H9 (cell line): ENCODE results near the gene SMTNL2. TPM values are rescaled to one million over a fixed set of nuclear protein-coding genes. Genes with fewer than 3 reads are reported as not detected.

Experiments used
- DNase-seq: peaks from one replicate; pipeline ENCODE4 v3.0.0-alpha.2; 2017
- H2AFZ ChIP-seq: one replicate; pipeline ENCODE4 v1.6.1; 2013; ENCODE audit warnings: mild to moderate bottlenecking, low read length, control low read depth, moderate library complexity
- H2AK5ac ChIP-seq: 2 replicates; pipeline ENCODE4 v1.6.1; 2013; ENCODE audit warnings: low read length, control low read depth, mixed read lengths; ENCODE audit not compliant: insufficient read length
- H2BK120ac ChIP-seq: one replicate; pipeline ENCODE4 v1.6.1; 2013; ENCODE audit warnings: low read depth, mild to moderate bottlenecking, low read length, control low read depth, inconsistent platforms; ENCODE audit not compliant: poor library complexity, severe bottlenecking
- H2BK12ac ChIP-seq: 2 replicates; pipeline ENCODE4 v1.6.1; 2013; ENCODE audit warnings: low read length, control low read depth, mixed read lengths, low read depth; ENCODE audit not compliant: insufficient read length
- H2BK15ac ChIP-seq: 2 replicates; pipeline ENCODE4 v1.6.1; 2013; ENCODE audit warnings: low read depth, low read length, control low read depth
- H2BK20ac ChIP-seq: one replicate; pipeline ENCODE4 v1.6.1; 2013; ENCODE audit warnings: low read depth, mild to moderate bottlenecking, low read length, control low read depth, inconsistent platforms; ENCODE audit not compliant: poor library complexity, severe bottlenecking
- H2BK5ac ChIP-seq: 2 replicates; pipeline ENCODE4 v1.6.1; 2013; ENCODE audit warnings: low read length, control low read depth, mixed read lengths; ENCODE audit not compliant: insufficient read length
- H3K14ac ChIP-seq: 2 replicates; pipeline ENCODE4 v1.6.1; 2013; ENCODE audit warnings: low read length, control low read depth; ENCODE audit not compliant: insufficient read depth
- H3K18ac ChIP-seq: 2 replicates; pipeline ENCODE4 v1.6.1; 2013; ENCODE audit warnings: low read depth, mild to moderate bottlenecking, mixed read lengths, low read length, control low read depth; ENCODE audit not compliant: insufficient read length
- H3K23ac ChIP-seq: 2 replicates; pipeline ENCODE4 v1.6.1; 2013; ENCODE audit warnings: low read length, control low read depth, mixed read lengths, low read depth; ENCODE audit not compliant: insufficient read length
- H3K23me2 ChIP-seq: 2 replicates; pipeline ENCODE4 v1.6.1; 2013; ENCODE audit warnings: low read depth, mild to moderate bottlenecking, mixed read lengths, low read length, control low read depth; ENCODE audit not compliant: insufficient read length, poor library complexity, severe bottlenecking
- H3K27ac ChIP-seq: 2 replicates; pipeline ENCODE4 v1.5.1; 2013; ENCODE audit warnings: low read length, control low read depth, mixed read lengths, low read depth; ENCODE audit not compliant: insufficient read length
- H3K27me3 ChIP-seq: 2 replicates; pipeline ENCODE4 v1.6.1; 2013; ENCODE audit warnings: low read length, control low read depth, inconsistent platforms; ENCODE audit not compliant: insufficient read depth
- H3K4ac ChIP-seq: 2 replicates; pipeline ENCODE4 v1.6.1; 2013; ENCODE audit warnings: low read depth, mild to moderate bottlenecking, control low read depth, inconsistent platforms, low read length, moderate library complexity
- H3K4me1 ChIP-seq: 2 replicates; pipeline ENCODE4 v1.6.1; 2013; ENCODE audit warnings: low read length, control low read depth, inconsistent platforms; ENCODE audit not compliant: insufficient read depth
- H3K4me2 ChIP-seq: 2 replicates; pipeline ENCODE4 v1.6.1; 2013; ENCODE audit warnings: low read length, control low read depth, mixed read lengths; ENCODE audit not compliant: insufficient read length, insufficient read depth
- H3K56ac ChIP-seq: 2 replicates; pipeline ENCODE4 v1.6.1; 2013; ENCODE audit warnings: low read depth, mild to moderate bottlenecking, mixed read lengths, low read length, control low read depth; ENCODE audit not compliant: insufficient read length
- H3K79me1 ChIP-seq: 2 replicates; pipeline ENCODE4 v1.6.1; 2013; ENCODE audit warnings: low read depth, mild to moderate bottlenecking, moderate library complexity, low read length, control low read depth, inconsistent platforms; ENCODE audit not compliant: insufficient read depth, poor library complexity, severe bottlenecking
- H3K79me2 ChIP-seq: 2 replicates; pipeline ENCODE4 v1.6.1; 2013; ENCODE audit warnings: low read length, control low read depth, inconsistent platforms; ENCODE audit not compliant: insufficient read depth
- H3K9ac ChIP-seq: 2 replicates; pipeline ENCODE4 v1.6.1; 2013; ENCODE audit warnings: low read length, control low read depth, mixed read lengths; ENCODE audit not compliant: insufficient read length; ENCODE audit errors: extremely low read depth
- H3K9me3 ChIP-seq: one replicate; pipeline ENCODE4 v1.6.1; 2013; ENCODE audit warnings: low read depth, low read length, inconsistent platforms; ENCODE audit not compliant: control insufficient read depth
- H3T11ph ChIP-seq: one replicate; pipeline ENCODE4 v1.6.1; 2013; ENCODE audit warnings: mild to moderate bottlenecking, low read length, control low read depth, inconsistent platforms
- H4K20me1 ChIP-seq: one replicate; pipeline ENCODE4 v1.6.1; 2013; ENCODE audit not compliant: control insufficient read depth, insufficient read length, insufficient read depth
- H4K5ac ChIP-seq: 2 replicates; pipeline ENCODE4 v1.6.1; 2013; ENCODE audit warnings: low read depth, mild to moderate bottlenecking, mixed read lengths, low read length, control low read depth; ENCODE audit not compliant: insufficient read length
- H4K8ac ChIP-seq: replicated peaks from 2 replicates; pipeline ENCODE4 v1.6.1; 2013; ENCODE audit warnings: low read length, control low read depth, mixed read lengths, low read depth; ENCODE audit not compliant: insufficient read length
- H4K91ac ChIP-seq: 2 replicates; pipeline ENCODE4 v1.6.1; 2013; ENCODE audit warnings: low read depth, mild to moderate bottlenecking, moderate library complexity, mixed read lengths, low read length, control low read depth; ENCODE audit not compliant: insufficient read length
- H3K27ac Mint-ChIP-seq, 3 experiments: 2 replicates in 2 of 3; 3 replicates in 1 of 3; pipeline ENCODE4 v1.8.0; 2020 to 2021; ENCODE audit warnings: mixed read lengths in 3 of 3, mild to moderate bottlenecking in 1 of 3, moderate library complexity in 1 of 3
- H3K27me3 Mint-ChIP-seq: 2 replicates; pipeline ENCODE4 v1.8.0; 2021; ENCODE audit warnings: low read depth, mild to moderate bottlenecking, moderate library complexity, mixed read lengths
- H3K36me3 Mint-ChIP-seq, 3 experiments: 2 replicates in 2 of 3; 3 replicates in 1 of 3; pipeline ENCODE4 v1.8.0; 2020 to 2021; ENCODE audit warnings: low read depth in 3 of 3, mixed read lengths in 3 of 3; ENCODE audit not compliant: insufficient read depth in 1 of 3
- H3K4me1 Mint-ChIP-seq, 2 experiments: 2 replicates each; pipeline ENCODE4 v1.8.0; 2020; ENCODE audit warnings: mixed read lengths in 2 of 2
- H3K4me3 Mint-ChIP-seq, 2 experiments: 2 replicates in 1 of 2; 3 replicates in 1 of 2; pipeline ENCODE4 v1.8.0; 2020 to 2021; ENCODE audit warnings: mild to moderate bottlenecking in 2 of 2, mixed read lengths in 2 of 2, moderate library complexity in 1 of 2
- H3K9me3 Mint-ChIP-seq, 2 experiments: 2 replicates in 1 of 2; 3 replicates in 1 of 2; pipeline ENCODE4 v1.8.0; 2020; ENCODE audit warnings: mild to moderate bottlenecking in 2 of 2, mixed read lengths in 2 of 2, moderate library complexity in 1 of 2
- WGBS: extraction: QIAGEN DNeasy Blood & Tissue Kit; methylation state at CpG from one replicate; pipeline ENCODE4 v1.1.7; 2013; ENCODE audit warnings: missing lambda C conversion rate, low lambda C conversion rate, mixed read lengths; ENCODE audit not compliant: insufficient read length; ENCODE audit errors: extremely low coverage; 5-methylcytosine and 5-hydroxymethylcytosine counted together
- total RNA-seq: library from RNA; stranded (reverse); gene quantifications from 2 replicates; pipeline ENCODE4 v1.2.1, GENCODE V29; 2021
- TF ChIP-seq, protein P1 (sequence below): fragments of 200-600 bp; sonication (generic); conservative IDR thresholded peaks from 3 replicates; pipeline ENCODE4 v1.8.0; 2021; ENCODE audit warnings: antibody characterized with exemption, mild to moderate bottlenecking

Gene SMTNL2
- total RNA-seq, 1 experiment from 2014 or later, result 0.77 TPM

GRCh38 chr17:4557626-4558346 is 26.5 kb upstream of the SMTNL2 start:
- H3K23me2 ChIP-seq, result peaks cover 11% of the 10 kb centered on the region
- no peak overlapping the region for H3K23ac ChIP-seq
- no peaks in the 10 kb centered on the region for H3K79me1 ChIP-seq
- no peak overlapping the region for H3K27ac ChIP-seq
- DNase-seq, result no peak
- H4K20me1 ChIP-seq, result no peaks in the 10 kb centered on the region
- H3K27me3 ChIP-seq, result no peaks in the 10 kb centered on the region
- Mint-ChIP-seq H3K4me1 (peaks cover 30 to 39% of the 10 kb centered on the region in 2 experiments), H3K4me3 (no peak overlapping the region; a peak in 1 of 5 replicates), H3K9me3 (no peaks in the 10 kb centered on the region), H3K27ac (peak overlapping the region in 2 of 3 experiments; percentile 16 to 86; a peak in 2 of 7 replicates), H3K36me3 (peaks cover 13 to 23% (median 14%) of the 10 kb centered on the region in 3 experiments), H3K27me3 (peaks cover 7% of the 10 kb centered on the region; the same call in 1 of the 2 replicates)
- H3K4me2 ChIP-seq, result no peak overlapping the region
- H4K91ac ChIP-seq, result no peak overlapping the region
- no peak overlapping the region for H2AFZ ChIP-seq
- no peak overlapping the region for H2BK120ac ChIP-seq
- no peak overlapping the region for H3K9ac ChIP-seq
- H2AK5ac ChIP-seq, result no peak overlapping the region
- no peak overlapping the region for H4K8ac ChIP-seq
- TF ChIP-seq, protein P1, sequence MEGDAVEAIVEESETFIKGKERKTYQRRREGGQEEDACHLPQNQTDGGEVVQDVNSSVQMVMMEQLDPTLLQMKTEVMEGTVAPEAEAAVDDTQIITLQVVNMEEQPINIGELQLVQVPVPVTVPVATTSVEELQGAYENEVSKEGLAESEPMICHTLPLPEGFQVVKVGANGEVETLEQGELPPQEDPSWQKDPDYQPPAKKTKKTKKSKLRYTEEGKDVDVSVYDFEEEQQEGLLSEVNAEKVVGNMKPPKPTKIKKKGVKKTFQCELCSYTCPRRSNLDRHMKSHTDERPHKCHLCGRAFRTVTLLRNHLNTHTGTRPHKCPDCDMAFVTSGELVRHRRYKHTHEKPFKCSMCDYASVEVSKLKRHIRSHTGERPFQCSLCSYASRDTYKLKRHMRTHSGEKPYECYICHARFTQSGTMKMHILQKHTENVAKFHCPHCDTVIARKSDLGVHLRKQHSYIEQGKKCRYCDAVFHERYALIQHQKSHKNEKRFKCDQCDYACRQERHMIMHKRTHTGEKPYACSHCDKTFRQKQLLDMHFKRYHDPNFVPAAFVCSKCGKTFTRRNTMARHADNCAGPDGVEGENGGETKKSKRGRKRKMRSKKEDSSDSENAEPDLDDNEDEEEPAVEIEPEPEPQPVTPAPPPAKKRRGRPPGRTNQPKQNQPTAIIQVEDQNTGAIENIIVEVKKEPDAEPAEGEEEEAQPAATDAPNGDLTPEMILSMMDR, result no peak
- no peaks in the 10 kb centered on the region for H3K9me3 ChIP-seq
- peaks cover 4% of the 10 kb centered on the region; the same call in 1 of the 2 replicates for H3K4me1 ChIP-seq
- no peak overlapping the region for H3K4ac ChIP-seq
- no peak overlapping the region for H3K18ac ChIP-seq
- no peak overlapping the region for H3K14ac ChIP-seq
- no peak overlapping the region for H2BK20ac ChIP-seq
- H2BK12ac ChIP-seq, result no peak overlapping the region
- no peak overlapping the region for H2BK15ac ChIP-seq
- H2BK5ac ChIP-seq, result no peak overlapping the region
- H3K79me2 ChIP-seq, result peaks cover 9% of the 10 kb centered on the region; the same call in 1 of the 2 replicates
- no peak overlapping the region for H3K56ac ChIP-seq
- WGBS, result no CpG with 5 or more reads among the region's 6 CpGs
- H4K5ac ChIP-seq, result no peak overlapping the region
- no peak overlapping the region for H3T11ph ChIP-seq
